Heart left ventricle (tissue), 16 donors: ENCODE results near the gene NALCN. TPM values are rescaled to one million over a fixed set of nuclear protein-coding genes. Genes with fewer than 3 reads are reported as not detected.

ENCODE experiments used
- ATAC-seq, 4 donors: fragments of 200-7000 bp; cut with Tn5 transposase; one replicate each; pipeline ENCODE4 v1.9.1; 2020 to 2022; ENCODE audit warnings: moderate library complexity in 4 of 4, mild to moderate bottlenecking in 3 of 4, moderate number of reproducible peaks in 1 of 4
- DNase-seq, 5 donors: peaks; one replicate each; pipeline ENCODE4 v3.0.0-alpha.2; 2020
- H3K27ac ChIP-seq, 12 donors: fragments of 200-600 bp; sonication (generic) in 4 of 12; one replicate each; pipeline versions ENCODE4 v1.5.0 to v1.8.0; 2016 to 2022; ENCODE audit warnings: mild to moderate bottlenecking in 2 of 12
- H3K27me3 ChIP-seq, 9 donors: fragments of 200-600 bp; sonication (generic) in 2 of 9; one replicate each; pipeline versions ENCODE4 v1.5.1 to v1.8.0; 2016 to 2022; ENCODE audit warnings: mild to moderate bottlenecking in 3 of 9
- H3K36me3 ChIP-seq, 9 donors: fragments of 200-600 bp; sonication (generic) in 2 of 9; one replicate each; pipeline versions ENCODE4 v1.5.0 to v1.8.0; 2018 to 2022; ENCODE audit warnings: mild to moderate bottlenecking in 2 of 9
- H3K4me1 ChIP-seq, 12 donors: fragments of 200-600 bp; sonication (generic) in 4 of 12; one replicate each; pipeline versions ENCODE4 v1.5.0 to v1.8.0; 2016 to 2022; ENCODE audit warnings: mild to moderate bottlenecking in 3 of 12
- H3K4me3 ChIP-seq, 12 donors: fragments of 200-600 bp; sonication (generic) in 4 of 12; one replicate each; pipeline versions ENCODE4 v1.5.0 to v1.8.0; 2017 to 2022; ENCODE audit warnings: mild to moderate bottlenecking in 9 of 12, moderate library complexity in 4 of 12
- H3K9me3 ChIP-seq, 12 donors: fragments of 200-600 bp; sonication (generic) in 4 of 12; one replicate each; pipeline versions ENCODE4 v1.5.0 to v1.8.0; 2016 to 2022; ENCODE audit warnings: mild to moderate bottlenecking in 1 of 12
- POLR2A ChIP-seq, 2 donors: fragments of 450-650 bp; IDR thresholded peaks; one replicate each; pipeline ENCODE4 v1.6.1; 2017; ENCODE audit warnings: antibody characterized with exemption in 2 of 2, mild to moderate bottlenecking in 2 of 2, moderate library complexity in 2 of 2
- WGBS, 4 donors: extraction: QIAGEN DNeasy Blood & Tissue Kit in 2 of 4; methylation state at CpG; one replicate each; pipeline versions ENCODE4 v1.1.5 to v1.1.7; 2013 to 2018; 5-methylcytosine and 5-hydroxymethylcytosine counted together
- intact Hi-C, 10 donors: fragments of 100-400 bp; cut with DNase I; formaldehyde crosslinking; loops; one replicate each; pipeline versions ENCODE4 v1.11.1 to v1.14.2; 2022
- polyA plus RNA-seq, 2 donors: library from polyadenylated mRNA; stranded (reverse); fragments of 200-250 nt; gene quantifications; one replicate each; pipeline ENCODE4 v1.2.3, GENCODE V29; 2013
- total RNA-seq, 9 donors: library from RNA; depleted of rRNA in 2 of 9; stranded (reverse); fragments of >200 nt in 2 of 9; fragmentation: NEBNext Ultra II Directional in 3 of 9; extraction: Animal tissue kit (Norgen Biotek cat#: 25700) in 3 of 9; gene quantifications; one replicate each; pipeline versions ENCODE4 v1.1.0 to v1.2.4, GENCODE V29; 2016 to 2023
- TF ChIP-seq, protein P1 (sequence below), 12 donors: fragments of 200-600 bp; sonication (generic) in 4 of 12; IDR thresholded peaks; one replicate each; pipeline versions ENCODE4 v1.5.0 to v1.8.0; 2018 to 2022; ENCODE audit warnings: antibody characterized with exemption in 12 of 12, mild to moderate bottlenecking in 5 of 12
- donor health status: ischemic (EF 13 %, LVEDD 7.1; RV severe dilation, severe dysfunction).
- donor health status: healthy with polysubstance abuse.
- donor health status: DM: no; HTN: yes; CAD: no.
- donor health status: DM: no; HTN: no; CAD: no.
- donor health status: ischemic (EF 25% LVEDD 6.9; RV normal size, moderate dysfunction).
- donor health status: ischemic (EF 25% LVEDD 5.7; RV mildly dilated, moderate dysfunction).
- donor health status: healthy.
- donor health status: DM: yes; HTN: yes; CAD: no.
- donor health status: ischemic (EF 35%, LVEDD 5.7; RV mildly dilated, moderate dysfunction).
- donor health status: nonischemic (EF 11% LVEDD 7.7; RV severe dilation, severe dysfunction).
- donor health status: DM: yes; HTN: yes; CAD: no.
- donor health status: PGD.
- donor health status: ischemic (EF 29% LVEDD 5.4; RV normal size, mild dysfunction).
- donor health status: nonischemic (EF 23%, LVEDD 6.1; RV moderate dilation, normal function).

NALCN gene
- total and polyA plus RNA-seq, 11 donors, result 1.9 to 11.4 (median 6.8) TPM; not detected in 1

DNA sequence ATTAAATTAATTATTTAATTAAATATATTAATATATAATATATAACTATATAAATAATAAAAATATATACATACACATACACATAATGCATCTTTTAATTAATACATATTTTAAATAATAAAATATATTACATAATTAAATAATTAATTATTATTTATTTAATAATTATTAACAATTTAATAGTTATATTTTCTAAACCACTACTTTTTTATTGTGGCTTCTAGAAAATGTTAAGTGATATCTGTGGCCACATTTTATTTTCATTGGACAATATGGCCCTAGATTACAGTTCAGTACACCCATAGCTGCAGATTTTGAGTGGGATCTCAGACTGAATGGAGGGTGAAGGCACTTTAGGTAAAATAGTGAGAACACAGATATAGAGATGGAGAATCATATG, 335.7 kb downstream of the NALCN start:
- H3K27ac ChIP-seq, result no peak overlapping the region
- no peaks in the 10 kb centered on the region for H3K4me1 ChIP-seq
- TF ChIP-seq POLR2A (IDR thresholded peaks at IDR 0.05), result no peak
- TF ChIP-seq, protein P1, sequence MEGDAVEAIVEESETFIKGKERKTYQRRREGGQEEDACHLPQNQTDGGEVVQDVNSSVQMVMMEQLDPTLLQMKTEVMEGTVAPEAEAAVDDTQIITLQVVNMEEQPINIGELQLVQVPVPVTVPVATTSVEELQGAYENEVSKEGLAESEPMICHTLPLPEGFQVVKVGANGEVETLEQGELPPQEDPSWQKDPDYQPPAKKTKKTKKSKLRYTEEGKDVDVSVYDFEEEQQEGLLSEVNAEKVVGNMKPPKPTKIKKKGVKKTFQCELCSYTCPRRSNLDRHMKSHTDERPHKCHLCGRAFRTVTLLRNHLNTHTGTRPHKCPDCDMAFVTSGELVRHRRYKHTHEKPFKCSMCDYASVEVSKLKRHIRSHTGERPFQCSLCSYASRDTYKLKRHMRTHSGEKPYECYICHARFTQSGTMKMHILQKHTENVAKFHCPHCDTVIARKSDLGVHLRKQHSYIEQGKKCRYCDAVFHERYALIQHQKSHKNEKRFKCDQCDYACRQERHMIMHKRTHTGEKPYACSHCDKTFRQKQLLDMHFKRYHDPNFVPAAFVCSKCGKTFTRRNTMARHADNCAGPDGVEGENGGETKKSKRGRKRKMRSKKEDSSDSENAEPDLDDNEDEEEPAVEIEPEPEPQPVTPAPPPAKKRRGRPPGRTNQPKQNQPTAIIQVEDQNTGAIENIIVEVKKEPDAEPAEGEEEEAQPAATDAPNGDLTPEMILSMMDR (IDR thresholded peaks at IDR 0.05), result no peak
- no peak for DNase-seq
- intact Hi-C loops, result no loop called here
- H3K4me3 ChIP-seq, result no peak overlapping the region
- no peak for ATAC-seq
- no peaks in the 10 kb centered on the region for H3K36me3 ChIP-seq
- peaks cover 0 to 10% (median 0%) of the 10 kb centered on the region in 12 donors for H3K9me3 ChIP-seq
- H3K27me3 ChIP-seq, result no peaks in the 10 kb centered on the region

DNA sequence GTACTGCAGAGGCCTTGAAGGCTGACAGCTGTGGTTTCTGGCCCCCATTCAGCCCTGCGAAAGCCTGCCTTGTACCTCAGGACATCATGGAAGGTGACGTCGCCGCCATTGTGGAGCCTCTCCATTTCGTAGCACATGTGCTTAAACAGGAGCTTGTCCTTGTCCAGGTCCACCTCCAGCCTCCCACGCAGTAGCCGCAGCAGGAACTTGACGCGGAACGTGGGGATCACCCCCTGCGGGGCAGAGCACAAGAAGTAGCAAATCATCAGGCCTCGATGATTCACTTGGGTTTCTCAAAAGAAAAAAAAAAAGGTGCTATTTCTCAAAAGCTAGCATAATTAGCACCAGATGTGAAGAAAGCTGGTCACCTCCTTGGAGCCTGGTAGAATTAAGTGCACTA, 351.0 kb downstream of the NALCN start:
- no peaks in the 10 kb centered on the region for H3K9me3 ChIP-seq
- DNase-seq (no peak), ATAC-seq (no peak)
- H3K27ac ChIP-seq, result no peak overlapping the region
- H3K4me3 ChIP-seq, result no peak overlapping the region
- H3K4me1 ChIP-seq, result no peaks in the 10 kb centered on the region
- no peaks in the 10 kb centered on the region for H3K36me3 ChIP-seq
- no peaks in the 10 kb centered on the region for H3K27me3 ChIP-seq
- intact Hi-C loops, result no loop called here
- TF ChIP-seq, protein P1 (IDR thresholded peaks at IDR 0.05), result no peak
- no peak for TF ChIP-seq POLR2A (IDR thresholded peaks at IDR 0.05)
- 81 to 93% (median 85%) methylated on average over 8 to 12 of the region's 12 CpGs for WGBS, 4 donors

DNA sequence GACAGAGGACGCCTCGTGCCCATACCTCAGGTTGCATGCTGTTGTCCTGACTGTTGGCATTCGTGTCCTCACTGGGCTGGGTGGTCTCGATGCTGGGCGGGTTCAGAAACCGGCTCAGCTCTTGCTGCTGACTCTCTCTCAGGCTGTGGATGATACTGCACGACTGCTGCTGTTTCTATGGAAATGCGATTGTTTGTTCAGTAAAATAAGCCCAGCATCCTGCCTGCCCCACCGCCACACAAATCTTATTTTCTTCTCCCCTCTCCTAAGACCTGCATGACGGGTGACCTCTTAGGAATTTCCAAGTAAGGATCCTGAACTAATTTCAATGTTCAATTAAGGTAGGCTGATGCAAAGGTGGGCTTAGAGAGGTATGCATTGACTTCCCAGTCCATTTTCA, 356.5 kb downstream of the NALCN start:
- Histone ChIP-seq H3K9me3 (no peaks in the 10 kb centered on the region), H3K36me3 (no peaks in the 10 kb centered on the region), H3K4me3 (no peak overlapping the region), H3K27ac (no peak overlapping the region), H3K4me1 (no peaks in the 10 kb centered on the region), H3K27me3 (no peaks in the 10 kb centered on the region)
- WGBS, 4 donors, result 73 to 84% (median 77%) methylated on average over 10 of the region's 10 CpGs
- intact Hi-C loops, result loop anchor here in 1 of 10 donors (2.0 kb wide), 1 partner anchor 15 kb away; no protein-coding TSS in a partner anchor
- DNase-seq (no peak), ATAC-seq (no peak)
- TF ChIP-seq, protein P1 (IDR thresholded peaks at IDR 0.05), result no peak
- no peak for TF ChIP-seq POLR2A (IDR thresholded peaks at IDR 0.05)

DNA sequence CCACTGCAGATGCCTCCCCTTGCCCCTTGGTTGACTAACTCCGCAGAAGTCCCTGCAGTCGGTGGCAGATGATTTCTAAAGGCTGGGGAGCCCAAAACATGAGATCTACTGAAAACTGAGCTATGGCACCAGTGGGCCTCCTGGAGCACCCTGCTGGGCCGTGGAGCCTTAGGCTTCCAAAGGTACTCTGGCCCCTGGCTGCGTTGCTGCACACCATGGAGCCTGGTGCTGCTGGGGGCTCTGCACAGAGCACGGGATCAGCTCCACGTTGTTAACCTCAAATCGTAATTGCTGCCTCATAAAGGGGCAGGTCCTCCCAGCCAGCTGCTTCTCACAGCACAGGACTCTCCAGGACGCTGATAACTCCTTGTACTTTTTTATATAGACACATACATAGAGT, 357.5 kb downstream of the NALCN start:
- DNase-seq (no peak), ATAC-seq (no peak)
- intact Hi-C loops, result loop anchor here in 1 of 10 donors (2.0 kb wide), 1 partner anchor 16 kb away; no protein-coding TSS in a partner anchor
- H3K4me3 ChIP-seq, result no peak overlapping the region
- H3K36me3 ChIP-seq, result no peaks in the 10 kb centered on the region
- TF ChIP-seq, protein P1 (IDR thresholded peaks at IDR 0.05), result no peak
- TF ChIP-seq POLR2A (IDR thresholded peaks at IDR 0.05), result no peak
- H3K27me3 ChIP-seq, result no peaks in the 10 kb centered on the region
- H3K9me3 ChIP-seq, result no peaks in the 10 kb centered on the region
- no peak overlapping the region for H3K27ac ChIP-seq
- H3K4me1 ChIP-seq, result no peaks in the 10 kb centered on the region
- WGBS, 4 donors, result 63 to 73% (median 67%) methylated on average over 8 of the region's 8 CpGs
